KG1 (cell line): ENCODE data around the gene ARIH1.

Experiments used
- DNase-seq: peaks from one replicate; lab custom pipeline; 2025; lab: John Stamatoyannopoulos, UW

The ARIH1 gene

GRCh38 chr15:72487070-72487797, 13.1 kb downstream of the ARIH1 start:
- no peak for DNase-seq

DNA sequence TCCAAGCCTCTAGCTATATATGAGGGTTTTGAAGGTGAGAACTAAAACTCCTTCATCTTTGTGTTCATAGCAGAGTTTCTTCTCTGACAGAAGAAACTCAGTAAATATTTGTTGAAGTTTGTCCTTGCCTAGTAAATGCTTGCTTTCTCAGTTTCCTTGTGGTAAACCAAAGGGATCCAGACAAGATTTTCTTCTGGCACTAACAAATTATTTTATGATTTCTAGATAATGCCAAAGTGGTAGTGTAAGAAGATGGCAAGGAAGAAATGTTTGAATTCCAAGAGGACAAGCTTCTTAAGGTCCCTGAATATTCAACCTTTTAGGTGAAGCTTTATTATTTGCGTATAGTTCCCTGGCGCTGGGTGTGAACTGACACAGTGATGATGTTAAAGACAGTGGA, 14.4 kb downstream of the ARIH1 start:
- no peak for DNase-seq

DNA sequence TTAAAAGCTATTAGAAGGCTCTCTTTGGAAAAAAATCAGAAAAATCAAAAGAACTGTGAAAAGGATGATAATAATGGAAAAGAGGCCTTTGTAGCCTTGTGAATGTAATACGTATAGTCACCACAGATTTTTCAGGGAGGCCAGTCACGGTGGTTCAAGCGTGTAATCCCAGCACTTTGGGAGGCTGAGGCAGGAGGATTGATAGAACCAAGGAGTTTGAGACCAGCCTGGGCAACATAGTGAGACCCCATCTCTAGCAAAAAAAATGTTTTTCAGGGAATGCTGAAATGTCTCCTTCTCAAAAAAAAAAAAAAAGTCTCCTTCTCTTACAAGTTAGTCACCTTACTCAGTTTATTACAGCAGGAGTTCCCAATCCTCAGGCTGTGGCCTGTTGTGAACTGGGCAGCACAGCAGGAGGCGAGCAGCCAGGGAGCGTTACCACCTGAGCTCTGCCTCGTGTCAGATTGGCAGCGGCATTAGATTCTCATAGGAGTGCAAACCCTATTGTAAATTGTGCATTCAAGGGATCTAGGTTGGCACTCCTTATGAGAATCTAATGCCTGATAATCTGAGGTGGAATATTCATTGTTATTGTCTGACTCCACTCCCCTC, 15.9 kb downstream of the ARIH1 start:
- no peak for DNase-seq

- DNase-seq, result no peak
Measured at GRCh38 chr15:72491768-72492167, 17.6 kb downstream of the ARIH1 start.

DNA sequence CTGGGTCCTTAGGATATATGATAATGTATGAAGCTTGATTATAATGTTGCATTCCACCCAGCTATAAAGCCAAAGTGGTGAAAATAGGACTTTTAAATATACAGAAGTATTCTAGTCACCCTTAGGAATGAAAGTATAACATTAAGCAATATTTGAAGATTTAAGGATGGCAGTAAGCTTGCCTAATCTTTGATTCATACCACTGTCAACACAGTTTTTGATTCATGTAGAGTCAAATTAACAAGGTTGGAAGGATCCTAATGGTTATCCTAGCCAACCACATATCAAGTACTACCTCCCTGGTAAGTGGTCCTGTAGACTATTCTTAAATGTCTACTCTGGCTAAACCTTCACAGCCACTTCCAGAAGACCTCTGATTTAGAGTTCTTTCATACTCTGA, 18.6 kb downstream of the ARIH1 start:
- no peak for DNase-seq

DNA sequence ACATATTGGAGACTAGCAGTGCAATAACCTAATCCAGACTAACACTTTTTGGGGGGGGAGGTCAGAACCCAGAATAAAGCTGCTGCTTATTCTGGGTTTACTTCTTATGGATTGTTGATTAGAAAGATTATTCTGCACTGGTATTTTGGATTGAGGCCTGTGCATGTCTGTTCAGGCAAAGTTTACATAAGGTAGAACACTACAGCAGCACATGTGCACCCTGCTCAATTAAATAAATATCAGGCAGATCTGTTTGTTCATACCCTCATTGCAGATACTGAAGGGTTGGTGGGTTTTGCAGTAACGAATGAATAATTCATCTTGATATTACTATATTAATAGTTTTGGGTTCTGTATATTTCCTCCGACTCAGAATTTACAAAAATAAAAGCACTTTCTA, 19.1 kb downstream of the ARIH1 start:
- no peak for DNase-seq

DNA sequence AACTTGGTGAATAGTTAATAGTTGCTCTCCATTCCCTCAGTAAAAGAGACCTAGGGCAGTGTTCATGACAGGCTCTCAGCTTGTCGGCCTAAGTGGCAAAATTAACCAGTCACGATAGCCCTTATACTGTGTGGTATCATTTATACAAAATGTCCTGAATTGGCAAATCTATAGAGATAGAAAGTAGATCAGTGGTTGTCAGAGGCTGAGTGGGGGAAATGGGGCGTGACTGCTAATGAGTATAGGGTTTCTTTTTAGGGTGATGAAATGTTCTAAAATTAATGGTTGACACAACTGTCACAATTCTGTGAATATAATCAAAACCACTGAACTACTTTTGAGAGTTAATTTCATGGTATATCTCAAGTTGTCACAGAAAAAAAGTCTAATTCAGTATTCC, 20.9 kb downstream of the ARIH1 start:
- no peak for DNase-seq

DNA sequence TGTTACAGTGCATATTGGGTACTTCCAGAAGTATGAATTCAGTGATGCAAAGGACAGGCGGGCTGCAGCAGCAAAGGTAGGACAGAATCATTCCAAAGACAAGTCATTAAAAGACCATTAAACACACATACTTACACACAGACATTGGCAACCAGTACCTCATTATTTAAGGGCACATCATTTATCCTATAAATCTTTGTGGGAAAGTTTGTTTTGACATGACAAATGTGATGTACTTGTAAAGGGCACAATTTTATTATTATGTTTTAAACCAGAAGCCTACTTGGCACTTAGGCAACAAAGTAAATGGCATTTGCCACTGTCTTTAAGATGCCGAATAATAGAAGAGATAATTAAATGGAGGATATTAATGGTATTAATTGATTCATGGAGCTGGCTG, 22.7 kb downstream of the ARIH1 start:
- DNase-seq, result no peak

GRCh38 chr15:72497402-72497801, 23.3 kb downstream of the ARIH1 start:
- no peak for DNase-seq

- no peak for DNase-seq
Measured at GRCh38 chr15:72502220-72502809, 28.2 kb downstream of the ARIH1 start.

GRCh38 chr15:72503147-72503546, 29.0 kb downstream of the ARIH1 start:
- no peak for DNase-seq

GRCh38 chr15:72507402-72508092, 33.4 kb downstream of the ARIH1 start:
- no peak for DNase-seq

DNA sequence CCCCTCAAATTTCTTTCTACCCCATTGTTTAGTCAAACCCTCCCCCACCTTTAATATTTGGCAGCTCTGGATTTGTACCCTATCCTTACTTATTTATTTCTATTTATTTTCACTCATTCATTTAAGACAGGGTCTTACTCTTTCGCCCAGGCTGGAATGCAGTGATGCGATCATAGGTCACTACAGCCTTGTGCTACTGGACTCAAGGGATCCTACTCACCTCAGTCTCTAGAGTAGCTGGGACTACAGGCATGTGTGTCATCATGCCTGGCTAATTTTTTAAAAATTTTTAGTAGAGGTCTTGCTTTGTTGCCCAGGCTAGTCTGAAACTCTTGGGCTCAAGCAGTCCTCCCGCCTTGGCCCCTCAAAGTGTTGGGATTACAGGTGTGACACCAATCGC, 35.4 kb downstream of the ARIH1 start:
- DNase-seq, result no peak

DNA sequence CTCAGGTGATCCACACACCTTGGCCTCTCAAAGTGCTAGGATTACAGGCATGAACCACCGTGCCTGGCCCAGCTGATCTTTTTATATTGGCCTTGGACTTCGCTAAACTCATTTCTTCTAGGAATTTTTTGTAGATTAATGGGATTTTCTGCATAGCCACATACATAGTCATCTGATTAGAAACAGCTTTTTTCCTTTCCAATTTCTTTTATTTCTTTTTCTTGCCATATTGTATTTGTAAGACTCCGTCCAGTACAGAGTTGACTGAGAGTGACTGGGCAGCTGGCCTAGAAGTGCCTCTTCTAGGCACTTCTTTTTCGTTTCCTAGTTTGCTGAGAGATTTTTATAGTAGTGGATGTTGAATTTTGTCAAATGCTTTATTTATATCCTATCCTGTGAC, 37.4 kb downstream of the ARIH1 start:
- no peak for DNase-seq

DNA sequence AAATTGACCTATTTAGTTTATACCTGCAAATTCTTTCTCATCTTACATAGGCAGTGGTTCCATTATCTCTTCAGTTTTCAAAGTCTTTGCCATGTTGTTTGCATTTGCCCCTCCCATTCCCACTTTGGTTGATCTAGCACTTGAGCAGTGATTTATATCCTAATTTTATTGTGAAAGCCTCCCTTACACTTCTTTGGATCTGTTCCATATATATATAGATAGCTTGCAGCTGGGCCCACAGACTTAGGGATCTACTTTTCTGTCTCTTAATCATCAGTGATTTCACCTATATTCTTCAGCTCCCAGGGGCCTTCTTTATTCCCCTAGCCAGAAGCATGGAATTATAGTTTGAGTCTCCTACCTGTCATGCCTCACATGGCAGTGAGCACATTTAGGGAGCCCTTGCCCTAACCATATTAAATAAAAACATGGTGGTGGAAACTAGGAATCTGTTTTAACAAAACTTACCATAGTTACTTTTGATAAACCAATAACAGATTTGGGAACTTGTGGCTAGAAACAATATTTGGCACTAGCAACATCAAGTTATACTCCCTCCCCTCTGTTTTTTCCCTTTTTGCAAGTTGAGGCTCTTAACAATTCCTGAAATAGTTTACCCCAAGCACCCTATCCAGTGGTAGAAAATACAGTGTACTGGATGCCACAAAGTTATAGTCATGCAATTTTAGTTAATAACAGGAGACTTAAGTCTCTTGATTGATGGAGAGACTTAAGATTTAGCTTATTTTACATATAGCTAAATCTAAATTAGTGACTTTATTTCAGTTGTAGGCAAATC, 41.7 kb downstream of the ARIH1 start:
- no peak for DNase-seq

DNA sequence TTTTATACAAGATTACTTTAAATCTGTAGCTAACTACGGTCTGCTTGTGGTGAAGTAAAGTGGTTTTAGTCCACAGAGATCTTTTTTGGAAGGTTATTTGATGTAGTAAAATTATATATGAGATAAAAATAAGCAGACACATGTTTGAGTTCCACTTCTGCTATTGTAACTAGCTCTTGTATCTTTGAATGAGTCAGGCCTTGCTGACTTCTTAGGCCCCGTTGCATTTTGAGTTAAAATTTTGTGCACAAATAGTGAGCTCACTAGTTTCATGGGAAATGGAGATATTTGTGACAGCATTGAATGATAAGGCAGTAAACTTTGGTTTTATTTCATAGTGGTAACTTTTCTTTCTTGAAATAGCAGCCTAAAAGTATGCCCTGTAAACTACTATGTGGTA, 42.6 kb downstream of the ARIH1 start:
- no peak for DNase-seq

GRCh38 chr15:72521682-72522081, 47.6 kb downstream of the ARIH1 start:
- no peak for DNase-seq

DNA sequence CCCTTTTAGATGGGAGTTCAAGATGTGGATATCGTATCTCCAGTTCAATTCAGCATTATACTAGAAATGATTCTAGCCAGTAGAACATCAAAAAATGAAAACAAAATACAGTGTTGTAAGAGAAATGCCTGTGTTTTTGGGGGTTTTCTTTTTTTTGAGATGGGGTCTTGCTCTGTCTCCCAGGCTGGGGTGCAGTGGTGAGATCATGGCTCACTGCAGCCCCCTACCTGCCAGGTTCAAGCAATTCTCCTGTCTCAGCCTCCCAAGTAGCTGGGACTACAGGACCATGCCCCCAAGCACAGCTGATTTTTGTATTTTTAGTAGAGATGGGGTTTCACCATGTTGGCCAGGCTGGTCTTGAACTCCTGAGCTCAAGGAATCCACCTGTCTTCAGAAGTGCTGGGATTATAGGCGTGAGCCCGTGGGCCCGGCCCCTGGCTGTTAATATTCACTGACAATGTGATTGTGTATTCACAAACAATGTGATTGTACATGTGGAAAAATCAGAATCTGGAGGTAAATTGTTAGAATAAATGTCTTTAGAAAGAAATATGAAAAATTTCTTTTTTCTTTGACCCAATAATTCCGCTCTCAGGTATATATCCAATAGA, 59.0 kb downstream of the ARIH1 start:
- no peak for DNase-seq

DNA sequence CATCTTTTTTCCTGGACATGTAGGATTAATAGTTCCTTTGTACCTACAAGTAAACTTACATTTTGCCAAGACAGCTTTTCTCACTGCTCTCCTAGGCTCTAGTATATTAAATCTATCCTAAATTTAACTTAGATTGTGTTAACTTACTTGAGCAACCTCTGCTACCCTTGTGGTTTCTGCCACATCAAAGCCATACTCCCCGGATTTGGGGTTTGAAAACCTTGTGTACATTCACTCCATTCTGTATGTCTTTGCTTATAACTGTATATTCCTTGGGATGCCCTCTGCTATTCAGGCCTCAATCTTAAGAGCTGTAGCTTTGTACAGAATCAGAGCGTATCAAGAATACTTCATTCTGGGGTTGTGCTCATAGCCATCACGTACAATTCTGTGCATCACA, 60.4 kb downstream of the ARIH1 start:
- no peak for DNase-seq

DNA sequence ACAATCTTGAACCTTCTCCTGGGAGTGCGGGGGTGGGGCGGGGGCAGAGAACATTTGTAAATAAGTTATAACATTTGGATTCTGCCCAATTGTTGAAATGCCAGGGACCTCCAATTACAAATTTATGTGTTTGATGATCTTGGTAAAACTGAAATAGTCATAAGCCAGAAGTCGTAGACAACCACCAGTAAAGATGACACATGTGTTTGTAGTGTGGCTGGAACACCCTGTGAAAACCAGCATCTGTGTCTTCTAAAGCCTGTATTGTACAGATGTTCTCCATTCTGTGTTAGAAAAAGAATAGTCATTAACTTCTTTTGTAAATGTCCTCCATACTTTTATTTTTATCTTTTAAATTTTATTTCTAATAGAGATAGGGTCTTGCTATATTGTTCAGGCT, 61.8 kb downstream of the ARIH1 start:
- DNase-seq, result no peak

GRCh38 chr15:72536506-72536905, 62.4 kb downstream of the ARIH1 start:
- no peak for DNase-seq

DNA sequence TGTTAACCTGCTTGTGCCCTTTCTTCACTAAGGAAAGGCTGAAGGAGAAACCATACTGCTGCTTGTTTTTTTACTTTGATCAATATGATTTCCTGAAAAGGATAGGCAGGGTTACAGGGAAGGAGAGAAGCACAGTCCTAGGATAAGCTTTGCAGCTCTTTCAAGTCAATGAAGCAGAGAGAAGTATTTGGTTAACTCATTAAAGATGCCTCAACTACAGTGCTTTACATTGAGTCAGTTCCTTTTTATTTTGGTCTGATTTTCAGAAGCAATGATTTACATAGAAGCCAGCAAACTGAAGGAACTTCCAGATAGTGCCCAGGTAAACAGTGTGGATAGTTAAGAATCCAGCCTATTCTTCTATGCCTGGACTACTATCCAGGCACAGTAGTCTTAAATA, 64.8 kb downstream of the ARIH1 start:
- no peak for DNase-seq
